ENCODE measurements around the gene PPP2R3B.
"Not testable (repeated sequence)": the region's sequence is repeated elsewhere in the genome, so short reads cannot be mapped to it uniquely, and the experiment has no call there.

DNA sequence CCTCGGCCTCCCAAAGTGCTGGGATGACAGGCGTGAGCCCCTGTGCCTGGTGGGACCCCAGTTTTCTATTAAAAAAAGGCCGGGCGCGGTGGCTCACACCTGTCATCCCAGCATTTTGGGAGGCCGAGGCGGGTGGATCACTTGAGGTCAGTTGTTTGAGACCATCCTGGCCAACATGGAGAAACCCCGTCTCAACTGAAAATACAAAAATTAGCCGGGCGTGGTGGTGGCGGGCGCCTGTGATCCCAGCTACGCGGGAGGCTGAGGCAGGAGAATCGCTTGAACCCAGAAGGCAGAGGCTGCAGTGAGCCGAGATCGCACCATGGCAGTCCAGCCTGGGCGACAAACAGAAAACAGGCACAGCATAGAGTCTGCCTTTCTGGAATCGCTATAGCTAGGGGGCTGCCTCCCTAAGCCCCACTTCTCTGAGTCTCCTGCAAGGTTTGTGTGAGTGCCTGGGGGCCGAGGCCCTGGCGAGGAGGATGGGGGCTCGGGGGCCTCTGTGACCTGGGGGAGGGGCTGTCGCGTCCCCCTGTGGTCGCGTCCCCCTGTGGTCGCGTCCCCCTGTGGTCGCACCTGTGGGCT is 56.5 kb downstream of the PPP2R3B start:
- TF ChIP-seq SETDB1 (IDR thresholded peaks at IDR 0.05; ENCODE audit: insufficient read length, low read length); ZEB2 (tag by site-specific recombination; IDR thresholded peaks at IDR 0.05); ZNF670 (tag by site-specific recombination; IDR thresholded peaks at IDR 0.05; ENCODE audit: low read depth); ZNF280D (tag by site-specific recombination; IDR thresholded peaks at IDR 0.05); ZBTB7A (tag by site-specific recombination; IDR thresholded peaks at IDR 0.05; ENCODE audit: low read depth); ZNF311 (tag by site-specific recombination; IDR thresholded peaks at IDR 0.05; ENCODE audit: borderline replicate concordance); ZBTB44 (tag by site-specific recombination; IDR thresholded peaks at IDR 0.05); YY1 (tag by site-specific recombination; IDR thresholded peaks at IDR 0.05); ZNF121 (tag by site-specific recombination; IDR thresholded peaks at IDR 0.05); ZNF792 (tag by site-specific recombination; IDR thresholded peaks at IDR 0.05); MYNN (tag by site-specific recombination; IDR thresholded peaks at IDR 0.05; ENCODE audit: borderline replicate concordance): not testable (repeated sequence)
- TF ChIP-seq, protein P1, sequence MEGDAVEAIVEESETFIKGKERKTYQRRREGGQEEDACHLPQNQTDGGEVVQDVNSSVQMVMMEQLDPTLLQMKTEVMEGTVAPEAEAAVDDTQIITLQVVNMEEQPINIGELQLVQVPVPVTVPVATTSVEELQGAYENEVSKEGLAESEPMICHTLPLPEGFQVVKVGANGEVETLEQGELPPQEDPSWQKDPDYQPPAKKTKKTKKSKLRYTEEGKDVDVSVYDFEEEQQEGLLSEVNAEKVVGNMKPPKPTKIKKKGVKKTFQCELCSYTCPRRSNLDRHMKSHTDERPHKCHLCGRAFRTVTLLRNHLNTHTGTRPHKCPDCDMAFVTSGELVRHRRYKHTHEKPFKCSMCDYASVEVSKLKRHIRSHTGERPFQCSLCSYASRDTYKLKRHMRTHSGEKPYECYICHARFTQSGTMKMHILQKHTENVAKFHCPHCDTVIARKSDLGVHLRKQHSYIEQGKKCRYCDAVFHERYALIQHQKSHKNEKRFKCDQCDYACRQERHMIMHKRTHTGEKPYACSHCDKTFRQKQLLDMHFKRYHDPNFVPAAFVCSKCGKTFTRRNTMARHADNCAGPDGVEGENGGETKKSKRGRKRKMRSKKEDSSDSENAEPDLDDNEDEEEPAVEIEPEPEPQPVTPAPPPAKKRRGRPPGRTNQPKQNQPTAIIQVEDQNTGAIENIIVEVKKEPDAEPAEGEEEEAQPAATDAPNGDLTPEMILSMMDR (tag by site-specific recombination; IDR thresholded peaks at IDR 0.05) = not testable (repeated sequence)
- TF ChIP-seq, protein P2, sequence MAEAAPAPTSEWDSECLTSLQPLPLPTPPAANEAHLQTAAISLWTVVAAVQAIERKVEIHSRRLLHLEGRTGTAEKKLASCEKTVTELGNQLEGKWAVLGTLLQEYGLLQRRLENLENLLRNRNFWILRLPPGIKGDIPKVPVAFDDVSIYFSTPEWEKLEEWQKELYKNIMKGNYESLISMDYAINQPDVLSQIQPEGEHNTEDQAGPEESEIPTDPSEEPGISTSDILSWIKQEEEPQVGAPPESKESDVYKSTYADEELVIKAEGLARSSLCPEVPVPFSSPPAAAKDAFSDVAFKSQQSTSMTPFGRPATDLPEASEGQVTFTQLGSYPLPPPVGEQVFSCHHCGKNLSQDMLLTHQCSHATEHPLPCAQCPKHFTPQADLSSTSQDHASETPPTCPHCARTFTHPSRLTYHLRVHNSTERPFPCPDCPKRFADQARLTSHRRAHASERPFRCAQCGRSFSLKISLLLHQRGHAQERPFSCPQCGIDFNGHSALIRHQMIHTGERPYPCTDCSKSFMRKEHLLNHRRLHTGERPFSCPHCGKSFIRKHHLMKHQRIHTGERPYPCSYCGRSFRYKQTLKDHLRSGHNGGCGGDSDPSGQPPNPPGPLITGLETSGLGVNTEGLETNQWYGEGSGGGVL (tag by site-specific recombination; IDR thresholded peaks at IDR 0.05) = not testable (repeated sequence)
